HCT116 (cell line): ENCODE measurements around the gene CSK. TPM values are rescaled to one million over a fixed set of nuclear protein-coding genes. Genes with fewer than 3 reads are reported as not detected.

ENCODE experiments used
- ATAC-seq: fragments of 200-7000 bp; cut with Tn5 transposase; 2 replicates; pipeline ENCODE4 v1.9.1; 2020; ENCODE audit warnings: mild to moderate bottlenecking, moderate library complexity
- BruUV-seq: library from RNA; stranded (reverse); fragments of 400-500 nt; replicated peaks from 2 replicates; lab custom pipeline; 2021; lab: Mats Ljungman, UMichigan
- CTCF ChIA-PET: fragments of 300-600 bp; sonication (Branson Sonifier 250); formaldehyde crosslinking; loops from one replicate; lab custom pipeline; 2021; ENCODE audit warnings: antibody characterized with exemption; lab: Charles Lee
- POLR2A ChIA-PET: fragments of 300-600, 350-600 bp; sonication (Branson Sonifier 250); formaldehyde crosslinking; loops from one replicate; lab custom pipeline; 2021; ENCODE audit warnings: antibody characterized with exemption; lab: Charles Lee
- RAD21 ChIA-PET, 2 experiments: fragments of 300-600 bp; sonication (Branson Sonifier 250); formaldehyde crosslinking; loops; one replicate each; lab custom pipeline; 2023; ENCODE audit warnings: low total read pairs in 2 of 2; ENCODE audit not compliant: uncharacterized antibody in 2 of 2, unreplicated experiment in 2 of 2, low non-redundant PET in 1 of 2; lab: Charles Lee
- DNase-seq: peaks from one replicate; pipeline ENCODE4 v3.0.0-alpha.2; 2010; ENCODE audit warnings: low read depth, low spot score
- H2AFZ ChIP-seq: fragments of 200-600 bp; shearing (Covaris generic), sonication (generic); 2 replicates; pipeline ENCODE4 v1.6.1; 2017; ENCODE audit warnings: low read depth, mixed run types, mixed read lengths, antibody characterized with exemption, low read length; ENCODE audit not compliant: poor library complexity, severe bottlenecking
- H3K27ac ChIP-seq: 2 replicates; pipeline ENCODE4 v1.5.1; 2012; ENCODE audit warnings: low read depth, low read length
- H3K27me3 ChIP-seq: fragments of 200-600 bp; sonication (generic); 2 replicates; pipeline ENCODE4 v1.6.1; 2016; ENCODE audit warnings: mixed run types, low read length, mixed read lengths; ENCODE audit not compliant: insufficient read depth
- H3K36me3 ChIP-seq, 2 experiments: fragments of 200-500 bp in 1 of 2; fragments of 200-600 bp in 1 of 2; sonication (Bioruptor generic) in 1 of 2; sonication (generic) in 1 of 2; 2 replicates each; pipeline versions ENCODE4 v1.5.1 to v1.6.1; 2014 to 2016; ENCODE audit warnings: low read length in 2 of 2, inconsistent platforms in 1 of 2, mixed read lengths in 1 of 2, mixed run types in 1 of 2; ENCODE audit not compliant: insufficient read depth in 2 of 2, control insufficient read depth in 1 of 2
- H3K4me1 ChIP-seq, 2 experiments: fragments of 200-600 bp in 1 of 2; sonication (generic) in 1 of 2; 2 replicates each; pipeline versions ENCODE4 v1.5.1 to v1.6.1; 2012 to 2017; ENCODE audit warnings: low read length in 2 of 2, inconsistent platforms in 1 of 2, mild to moderate bottlenecking in 1 of 2, mixed read lengths in 1 of 2, mixed run types in 1 of 2, moderate library complexity in 1 of 2; ENCODE audit not compliant: insufficient read depth in 2 of 2, control insufficient read depth in 1 of 2
- H3K4me2 ChIP-seq: fragments of 200-600 bp; sonication (generic); 2 replicates; pipeline ENCODE4 v1.6.1; 2017; ENCODE audit warnings: mixed run types, low read length, mixed read lengths
- H3K4me3 ChIP-seq, 2 experiments: fragments of 200-600 bp in 1 of 2; sonication (generic) in 1 of 2; replicated peaks in 1 of 2; 2 replicates each; pipeline ENCODE4 v1.5.1; 2011 to 2016; ENCODE audit warnings: low read length in 2 of 2, control low read depth in 1 of 2, low read depth in 1 of 2, mild to moderate bottlenecking in 1 of 2, mixed read lengths in 1 of 2, mixed run types in 1 of 2
- H3K79me2 ChIP-seq: fragments of 200-600 bp; sonication (generic); 2 replicates; pipeline ENCODE4 v1.6.1; 2017; ENCODE audit warnings: mild to moderate bottlenecking, mixed run types, low read length, moderate library complexity, mixed read lengths; ENCODE audit not compliant: insufficient read depth
- H3K9ac ChIP-seq: fragments of 200-600 bp; sonication (generic); 2 replicates; pipeline ENCODE4 v1.6.1; 2016; ENCODE audit warnings: low read length, mixed read lengths
- H3K9me2 ChIP-seq: fragments of 200-600 bp; sonication (generic), shearing (Covaris generic); 2 replicates; pipeline ENCODE4 v1.6.1; 2017; ENCODE audit warnings: mixed run types, mild to moderate bottlenecking, moderate library complexity; ENCODE audit not compliant: insufficient read depth
- H3K9me3 ChIP-seq, 2 experiments: fragments of 200-500 bp in 1 of 2; fragments of 200-600 bp in 1 of 2; sonication (Bioruptor generic) in 1 of 2; sonication (generic) in 1 of 2; 2 replicates each; pipeline ENCODE4 v1.6.1; 2014 to 2017; ENCODE audit warnings: low read length in 2 of 2, mixed read lengths in 2 of 2, inconsistent platforms in 1 of 2, low read depth in 1 of 2, mild to moderate bottlenecking in 1 of 2, mixed run types in 1 of 2, moderate library complexity in 1 of 2; ENCODE audit not compliant: control insufficient read depth in 1 of 2, insufficient read depth in 1 of 2
- H4K20me1 ChIP-seq: fragments of 200-600 bp; sonication (generic), shearing (Covaris generic); 2 replicates; pipeline ENCODE4 v1.6.1; 2017; ENCODE audit warnings: mixed run types, mild to moderate bottlenecking, moderate library complexity; ENCODE audit not compliant: insufficient read depth
- ATF3 ChIP-seq: IDR thresholded peaks from 2 replicates; pipeline ENCODE4 v1.6.1; 2012
- CBX3 ChIP-seq: IDR thresholded peaks from 2 replicates; pipeline ENCODE4 v1.6.1; 2012; ENCODE audit warnings: low read depth
- CEBPB ChIP-seq: IDR thresholded peaks from 2 replicates; pipeline ENCODE4 v1.6.1; 2012; ENCODE audit warnings: low read depth
- EGR1 ChIP-seq: IDR thresholded peaks from 2 replicates; pipeline ENCODE4 v1.6.1; 2012; ENCODE audit warnings: low read depth
- ELF1 ChIP-seq: IDR thresholded peaks from 2 replicates; pipeline ENCODE4 v1.6.1; 2012; ENCODE audit warnings: low read depth, borderline replicate concordance
- EZH2 ChIP-seq: fragments of 200-600 bp; sonication (generic); IDR thresholded peaks from 2 replicates; pipeline ENCODE4 v1.6.1; 2017; ENCODE audit warnings: antibody characterized with exemption, mixed run types
- EZH2phosphoT487 ChIP-seq: fragments of 200-600 bp; IDR thresholded peaks from 2 replicates; pipeline ENCODE4 v1.6.1; 2018; ENCODE audit warnings: antibody characterized with exemption, borderline replicate concordance
- JUND ChIP-seq: IDR thresholded peaks from 2 replicates; pipeline ENCODE4 v1.6.1; 2012
- MAX ChIP-seq: IDR thresholded peaks from 2 replicates; pipeline ENCODE4 v1.6.1; 2012
- POLR2A ChIP-seq: IDR thresholded peaks from 2 replicates; pipeline ENCODE4 v1.7.0; 2011; ENCODE audit warnings: borderline replicate concordance; ENCODE audit not compliant: insufficient read depth, insufficient read length; ENCODE audit errors: extremely low read depth
- RAD21 ChIP-seq: IDR thresholded peaks from 2 replicates; pipeline ENCODE4 v1.6.1; 2012; ENCODE audit warnings: low read depth, mild to moderate bottlenecking
- SIN3A ChIP-seq: IDR thresholded peaks from 2 replicates; pipeline ENCODE4 v1.6.1; 2012; ENCODE audit warnings: low read depth
- SRF ChIP-seq: IDR thresholded peaks from 2 replicates; pipeline ENCODE4 v1.6.1; 2012; ENCODE audit warnings: low read depth
- TCF7L2 ChIP-seq: IDR thresholded peaks from 2 replicates; pipeline ENCODE4 v1.7.0; 2011; ENCODE audit warnings: borderline replicate concordance, inconsistent platforms; ENCODE audit not compliant: insufficient read depth, insufficient read length; ENCODE audit errors: extremely low read depth
- ZFX ChIP-seq: fragments of 450-650 bp; IDR thresholded peaks from 2 replicates; pipeline ENCODE4 v1.6.1; 2017
- intact Hi-C: fragments of 100-400 bp; cut with micrococcal nuclease; formaldehyde crosslinking; loops from 2 replicates; pipeline ENCODE4 v1.10.0; 2022
- total RNA-seq: library from RNA; stranded (reverse); gene quantifications from one replicate; pipeline ENCODE4 v1.2.1, GENCODE V29; 2021; ENCODE audit not compliant: unreplicated experiment
- TF ChIP-seq, protein P1 (sequence below), 3 experiments: fragments of 200-600 bp in 1 of 3; sonication (generic) in 1 of 3; IDR thresholded peaks in 2 of 3; conservative IDR thresholded peaks in 1 of 3; 2 replicates each; pipeline ENCODE4 v1.5.1; 2012 to 2017; ENCODE audit warnings: low read depth in 2 of 3, low read length in 2 of 3, antibody characterized with exemption in 1 of 3, borderline replicate concordance in 1 of 3, control low read depth in 1 of 3, mild to moderate bottlenecking in 1 of 3, mixed read lengths in 1 of 3, mixed run types in 1 of 3, moderate library complexity in 1 of 3; ENCODE audit not compliant: insufficient read depth in 1 of 3
- TF ChIP-seq, protein P2 (sequence below): IDR thresholded peaks from 2 replicates; pipeline ENCODE4 v1.6.1; 2011; ENCODE audit warnings: mild to moderate bottlenecking, low read length, moderate library complexity; ENCODE audit not compliant: insufficient replicate concordance; ENCODE audit errors: extremely low read depth

CSK gene
- total RNA-seq, 1 experiment from 2014 or later: 72.2 TPM

DNA sequence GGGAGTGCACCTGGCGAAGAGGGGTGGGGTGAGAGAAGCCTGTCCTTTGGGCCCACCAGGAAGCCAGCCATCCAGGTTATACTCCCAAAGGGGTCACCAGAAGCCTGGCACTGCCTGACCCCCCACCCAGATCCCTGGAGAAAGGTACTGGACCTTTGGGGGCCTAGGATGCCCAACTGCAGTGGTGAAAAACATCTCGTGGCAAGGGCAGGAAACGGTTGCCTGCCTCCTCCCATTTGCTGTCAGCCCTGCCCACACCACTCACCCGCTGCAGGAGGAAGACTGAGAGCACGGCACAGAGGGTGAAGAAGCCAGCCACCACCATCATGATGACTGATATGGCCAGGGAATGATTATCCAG lies 63.3 kb downstream of the CSK start:
- peaks cover 9 to 21% of the 10 kb centered on the region in 2 experiments; a peak in 3 of 4 replicates for H3K4me1 ChIP-seq
- no peak overlapping the region for H3K9ac ChIP-seq
- ChIA-PET RAD21 (no interaction called here), CTCF (interaction anchor here (0.6 to 1.6 kb wide), 2 partner anchors 11 to 57 kb away, joined by 3 to 5 read pairs; no protein-coding TSS in a partner anchor), POLR2A (no interaction called here)
- H3K79me2 ChIP-seq: peaks cover 6% of the 10 kb centered on the region; the same call in 1 of the 2 replicates
- H3K9me2 ChIP-seq: no peaks in the 10 kb centered on the region
- H3K36me3 ChIP-seq: peaks cover 17 to 23% of the 10 kb centered on the region in 2 experiments; a peak in 3 of 4 replicates
- no TSS peak for BruUV-seq
- intact Hi-C loops: no loop called here
- no peaks in the 10 kb centered on the region for H3K9me3 ChIP-seq
- no peak overlapping the region for H3K4me2 ChIP-seq
- TF ChIP-seq MAX (no peak), SRF (no peak), EZH2 (no peak), EGR1 (no peak), ATF3 (no peak), ELF1 (no peak), ZFX (no peak), EZH2phosphoT487 (no peak), TCF7L2 (no peak), JUND (no peak), CEBPB (no peak), SIN3A (no peak), CBX3 (no peak), POLR2A (no peak), RAD21 (no peak)
- TF ChIP-seq, protein P1, sequence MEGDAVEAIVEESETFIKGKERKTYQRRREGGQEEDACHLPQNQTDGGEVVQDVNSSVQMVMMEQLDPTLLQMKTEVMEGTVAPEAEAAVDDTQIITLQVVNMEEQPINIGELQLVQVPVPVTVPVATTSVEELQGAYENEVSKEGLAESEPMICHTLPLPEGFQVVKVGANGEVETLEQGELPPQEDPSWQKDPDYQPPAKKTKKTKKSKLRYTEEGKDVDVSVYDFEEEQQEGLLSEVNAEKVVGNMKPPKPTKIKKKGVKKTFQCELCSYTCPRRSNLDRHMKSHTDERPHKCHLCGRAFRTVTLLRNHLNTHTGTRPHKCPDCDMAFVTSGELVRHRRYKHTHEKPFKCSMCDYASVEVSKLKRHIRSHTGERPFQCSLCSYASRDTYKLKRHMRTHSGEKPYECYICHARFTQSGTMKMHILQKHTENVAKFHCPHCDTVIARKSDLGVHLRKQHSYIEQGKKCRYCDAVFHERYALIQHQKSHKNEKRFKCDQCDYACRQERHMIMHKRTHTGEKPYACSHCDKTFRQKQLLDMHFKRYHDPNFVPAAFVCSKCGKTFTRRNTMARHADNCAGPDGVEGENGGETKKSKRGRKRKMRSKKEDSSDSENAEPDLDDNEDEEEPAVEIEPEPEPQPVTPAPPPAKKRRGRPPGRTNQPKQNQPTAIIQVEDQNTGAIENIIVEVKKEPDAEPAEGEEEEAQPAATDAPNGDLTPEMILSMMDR (IDR thresholded peaks at IDR 0.05 in 2 of 3, conservative IDR thresholded peaks at IDR 0.05 in 1 of 3; ENCODE audit: borderline replicate concordance in 1 of 3, insufficient read depth in 1 of 3, low read depth in 2 of 3, low read length in 2 of 3): no peak
- TF ChIP-seq, protein P2, sequence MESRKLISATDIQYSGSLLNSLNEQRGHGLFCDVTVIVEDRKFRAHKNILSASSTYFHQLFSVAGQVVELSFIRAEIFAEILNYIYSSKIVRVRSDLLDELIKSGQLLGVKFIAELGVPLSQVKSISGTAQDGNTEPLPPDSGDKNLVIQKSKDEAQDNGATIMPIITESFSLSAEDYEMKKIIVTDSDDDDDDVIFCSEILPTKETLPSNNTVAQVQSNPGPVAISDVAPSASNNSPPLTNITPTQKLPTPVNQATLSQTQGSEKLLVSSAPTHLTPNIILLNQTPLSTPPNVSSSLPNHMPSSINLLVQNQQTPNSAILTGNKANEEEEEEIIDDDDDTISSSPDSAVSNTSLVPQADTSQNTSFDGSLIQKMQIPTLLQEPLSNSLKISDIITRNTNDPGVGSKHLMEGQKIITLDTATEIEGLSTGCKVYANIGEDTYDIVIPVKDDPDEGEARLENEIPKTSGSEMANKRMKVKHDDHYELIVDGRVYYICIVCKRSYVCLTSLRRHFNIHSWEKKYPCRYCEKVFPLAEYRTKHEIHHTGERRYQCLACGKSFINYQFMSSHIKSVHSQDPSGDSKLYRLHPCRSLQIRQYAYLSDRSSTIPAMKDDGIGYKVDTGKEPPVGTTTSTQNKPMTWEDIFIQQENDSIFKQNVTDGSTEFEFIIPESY: no peak
- no peak overlapping the region for H2AFZ ChIP-seq
- no peaks in the 10 kb centered on the region for H4K20me1 ChIP-seq
- H3K4me3 ChIP-seq: no peak overlapping the region
- no peak for DNase-seq
- ATAC-seq: no peak
- no peaks in the 10 kb centered on the region for H3K27me3 ChIP-seq
- no peak overlapping the region for H3K27ac ChIP-seq
